ENCODE measurements around the gene DCP1B.

The DCP1B gene

GRCh38 chr12:1918081-1918883, 86.0 kb downstream of the DCP1B start, which contains the start of gene CACNA2D4:
TSS of gene CACNA2D4 (minus strand) at chr12:1918652. CDS start at chr12:1918473, 179 bp downstream.
- DNase-seq = no peak

GRCh38 chr12:1917172-1918070, 86.8 kb downstream of the DCP1B start:
- DNase-seq = no peak

- DNase-seq = no peak
Observed at GRCh38 chr12:1916371-1917171, 87.7 kb downstream of the DCP1B start.

GRCh38 chr12:1915082-1915968, 88.9 kb downstream of the DCP1B start:
- peak; percentile 44 for DNase-seq

- DNase-seq = no peak
Observed at GRCh38 chr12:1914114-1914911, 89.9 kb downstream of the DCP1B start.

- DNase-seq = no peak
Observed at GRCh38 chr12:1913377-1914113, 90.7 kb downstream of the DCP1B start.

- DNase-seq = no peak
Observed at GRCh38 chr12:1912580-1913376, 91.5 kb downstream of the DCP1B start.

- DNase-seq = no peak
Observed at GRCh38 chr12:1911598-1912575, 92.4 kb downstream of the DCP1B start.

- DNase-seq = no peak
Observed at GRCh38 chr12:1910468-1910867, 93.8 kb downstream of the DCP1B start.

- no peak for DNase-seq
Observed at GRCh38 chr12:1908758-1909157, 95.5 kb downstream of the DCP1B start.

- DNase-seq = peak; percentile 34
Observed at GRCh38 chr12:1907652-1908611, 96.3 kb downstream of the DCP1B start.

- no peak for DNase-seq
Observed at GRCh38 chr12:1906579-1906978, 97.7 kb downstream of the DCP1B start.

- no peak for DNase-seq
Observed at GRCh38 chr12:1904875-1905274, 99.4 kb downstream of the DCP1B start.

GRCh38 chr12:1896964-1897363, 107.3 kb downstream of the DCP1B start:
- DNase-seq = no peak
